OCI-LY3 (cell line): Measurements from ENCODE around the gene FAM174A.

Experiments used
- H2AFZ ChIP-seq: fragments of 200-600, 300-600 bp; shearing (Covaris generic); 2 replicates; pipeline ENCODE4 v1.6.0; 2014; ENCODE audit warnings: antibody characterized with exemption, low read depth, low read length
- H3K27ac ChIP-seq: fragments of 200-600, 300-600 bp; sonication (generic); 2 replicates; pipeline ENCODE4 v1.5.1; 2014; ENCODE audit warnings: mild to moderate bottlenecking, low read length, moderate library complexity, mixed read lengths
- H3K27me3 ChIP-seq: fragments of 200-600, 300-600 bp; sonication (generic); 2 replicates; pipeline ENCODE4 v1.6.1; 2014; ENCODE audit warnings: low read depth, low read length, mixed read lengths
- H3K36me3 ChIP-seq: fragments of 200-600, 300-600 bp; sonication (generic); replicated peaks from 2 replicates; pipeline ENCODE3; 2014; ENCODE audit warnings: low read depth, low read length, mixed read lengths
- H3K4me1 ChIP-seq: fragments of 300-600, 200-600 bp; sonication (generic); 2 replicates; pipeline ENCODE4 v1.6.1; 2014; ENCODE audit warnings: low read length, mixed read lengths
- H3K4me2 ChIP-seq: fragments of 200-600, 300-600 bp; sonication (generic); 2 replicates; pipeline ENCODE4 v1.6.1; 2014; ENCODE audit warnings: low read length, mixed read lengths
- H3K4me3 ChIP-seq: fragments of 300-600, 200-600 bp; sonication (generic); 2 replicates; pipeline ENCODE4 v1.5.1; 2014; ENCODE audit warnings: antibody characterized with exemption, mild to moderate bottlenecking, low read length, moderate library complexity
- H3K79me2 ChIP-seq: fragments of 300-600, 200-600 bp; shearing (Covaris generic); 2 replicates; pipeline ENCODE4 v1.6.1; 2014; ENCODE audit warnings: mild to moderate bottlenecking, low read length, mixed read lengths
- H3K9ac ChIP-seq: fragments of 300-600, 200-600 bp; shearing (Covaris generic); 2 replicates; pipeline ENCODE4 v1.6.0; 2014; ENCODE audit warnings: mild to moderate bottlenecking, low read length, moderate library complexity
- H3K9me3 ChIP-seq: fragments of 200-600, 300-600 bp; shearing (Covaris generic); 2 replicates; pipeline ENCODE4 v1.6.1; 2014; ENCODE audit warnings: low read length, mixed read lengths; ENCODE audit not compliant: insufficient read depth
- H4K20me1 ChIP-seq: fragments of 200-600, 300-600 bp; sonication (generic); 2 replicates; pipeline ENCODE4 v1.6.1; 2016; ENCODE audit warnings: low read length, mixed read lengths; ENCODE audit not compliant: insufficient read depth
- EZH2phosphoT487 ChIP-seq: fragments of 200-600 bp; shearing (Covaris generic); IDR thresholded peaks from 2 replicates; pipeline ENCODE4 v1.6.1; 2018; ENCODE audit warnings: antibody characterized with exemption, mixed run types, low read depth
- TF ChIP-seq, protein P1 (sequence below): fragments of 200-600, 300-600 bp; sonication (generic); IDR thresholded peaks from 2 replicates; pipeline ENCODE4 v1.5.1; 2014; ENCODE audit warnings: antibody characterized with exemption, low read length, low read depth

Gene FAM174A

DNA sequence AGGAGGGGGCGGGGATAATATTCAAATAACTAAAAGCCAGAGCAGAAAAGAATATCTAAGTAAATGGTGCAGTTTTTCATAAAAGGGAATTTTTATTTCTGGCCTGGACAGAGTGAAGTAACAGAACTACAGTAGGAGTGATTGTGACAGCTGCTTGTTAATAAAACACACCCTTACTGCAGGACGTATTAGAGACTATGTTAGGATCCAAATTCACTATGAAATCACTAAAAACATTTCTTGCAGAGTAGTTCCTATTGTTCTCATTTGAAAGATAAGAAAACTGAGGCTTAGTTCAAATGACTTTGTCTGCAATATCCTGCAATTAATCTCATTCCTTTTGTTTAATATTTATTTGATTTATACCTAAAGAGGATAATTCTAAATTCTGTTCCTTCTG is 39.5 kb downstream of the FAM174A start:
- Histone ChIP-seq H3K27ac (no peak overlapping the region), H3K9ac (no peak overlapping the region), H3K79me2 (no peaks in the 10 kb centered on the region), H4K20me1 (no peaks in the 10 kb centered on the region), H2AFZ (no peak overlapping the region), H3K4me1 (no peaks in the 10 kb centered on the region), H3K4me2 (no peak overlapping the region), H3K9me3 (no peaks in the 10 kb centered on the region), H3K36me3 (no peaks in the 10 kb centered on the region), H3K4me3 (no peak overlapping the region), H3K27me3 (no peaks in the 10 kb centered on the region)
- TF ChIP-seq, protein P1, sequence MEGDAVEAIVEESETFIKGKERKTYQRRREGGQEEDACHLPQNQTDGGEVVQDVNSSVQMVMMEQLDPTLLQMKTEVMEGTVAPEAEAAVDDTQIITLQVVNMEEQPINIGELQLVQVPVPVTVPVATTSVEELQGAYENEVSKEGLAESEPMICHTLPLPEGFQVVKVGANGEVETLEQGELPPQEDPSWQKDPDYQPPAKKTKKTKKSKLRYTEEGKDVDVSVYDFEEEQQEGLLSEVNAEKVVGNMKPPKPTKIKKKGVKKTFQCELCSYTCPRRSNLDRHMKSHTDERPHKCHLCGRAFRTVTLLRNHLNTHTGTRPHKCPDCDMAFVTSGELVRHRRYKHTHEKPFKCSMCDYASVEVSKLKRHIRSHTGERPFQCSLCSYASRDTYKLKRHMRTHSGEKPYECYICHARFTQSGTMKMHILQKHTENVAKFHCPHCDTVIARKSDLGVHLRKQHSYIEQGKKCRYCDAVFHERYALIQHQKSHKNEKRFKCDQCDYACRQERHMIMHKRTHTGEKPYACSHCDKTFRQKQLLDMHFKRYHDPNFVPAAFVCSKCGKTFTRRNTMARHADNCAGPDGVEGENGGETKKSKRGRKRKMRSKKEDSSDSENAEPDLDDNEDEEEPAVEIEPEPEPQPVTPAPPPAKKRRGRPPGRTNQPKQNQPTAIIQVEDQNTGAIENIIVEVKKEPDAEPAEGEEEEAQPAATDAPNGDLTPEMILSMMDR = no peak
- TF ChIP-seq EZH2phosphoT487 = no peak

DNA sequence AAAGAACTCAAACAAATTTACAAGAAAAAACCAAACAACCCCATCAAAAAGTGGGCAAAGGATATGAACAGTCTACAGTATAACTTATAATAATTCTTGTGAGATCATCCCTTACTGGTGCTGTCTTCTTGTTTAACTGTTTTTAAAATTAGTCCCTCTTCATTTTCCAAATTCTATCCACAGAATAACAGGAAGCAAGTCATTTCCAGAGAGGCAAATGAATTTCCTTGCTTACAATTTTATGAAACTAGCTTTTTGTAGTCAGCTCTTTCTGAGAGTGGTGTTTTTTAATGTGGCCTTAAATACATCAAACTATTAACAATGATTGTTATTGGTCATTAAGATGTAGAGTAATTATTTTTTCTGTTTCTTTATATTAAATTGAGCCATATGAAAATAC is 40.6 kb downstream of the FAM174A start:
- H3K4me3 ChIP-seq = no peak overlapping the region
- no peak overlapping the region for H3K4me2 ChIP-seq
- no peaks in the 10 kb centered on the region for H3K79me2 ChIP-seq
- no peaks in the 10 kb centered on the region for H3K27me3 ChIP-seq
- no peaks in the 10 kb centered on the region for H4K20me1 ChIP-seq
- no peaks in the 10 kb centered on the region for H3K4me1 ChIP-seq
- H3K9me3 ChIP-seq = no peaks in the 10 kb centered on the region
- H2AFZ ChIP-seq = no peak overlapping the region
- H3K36me3 ChIP-seq = no peaks in the 10 kb centered on the region
- H3K27ac ChIP-seq = no peak overlapping the region
- no peak overlapping the region for H3K9ac ChIP-seq
- TF ChIP-seq EZH2phosphoT487 = no peak
- TF ChIP-seq, protein P1 = no peak

DNA sequence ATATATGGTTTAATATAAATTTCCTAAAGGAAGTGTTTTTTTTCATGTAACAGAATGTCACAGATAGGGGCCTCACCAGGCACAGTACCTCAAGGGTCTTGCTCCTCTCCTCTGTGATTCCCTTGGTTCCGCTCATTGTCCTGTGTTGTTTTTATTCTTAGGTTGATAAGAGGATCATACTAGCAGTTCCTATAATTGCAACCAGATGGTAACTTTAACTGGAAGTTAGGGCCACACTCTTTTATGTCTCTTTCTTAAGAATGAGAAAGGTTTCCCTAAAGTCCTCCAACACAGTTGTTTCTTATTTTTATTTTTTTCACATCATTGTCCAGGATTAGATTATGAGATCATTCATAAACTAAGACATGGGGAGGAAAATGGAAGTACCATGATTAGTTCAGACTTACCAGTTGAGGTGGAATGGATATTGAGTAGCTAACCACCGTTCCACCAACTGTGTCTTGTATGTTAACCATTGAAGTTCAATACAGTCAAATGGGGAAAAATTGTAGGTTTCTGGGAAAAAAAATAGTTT is 41.1 kb downstream of the FAM174A start:
- Histone ChIP-seq H3K4me3 (no peak overlapping the region), H3K9ac (no peak overlapping the region), H3K27ac (no peak overlapping the region), H3K9me3 (no peaks in the 10 kb centered on the region), H2AFZ (no peak overlapping the region), H4K20me1 (no peaks in the 10 kb centered on the region), H3K4me1 (no peaks in the 10 kb centered on the region), H3K36me3 (no peaks in the 10 kb centered on the region), H3K4me2 (no peak overlapping the region), H3K27me3 (no peaks in the 10 kb centered on the region), H3K79me2 (no peaks in the 10 kb centered on the region)
- no peak for TF ChIP-seq EZH2phosphoT487
- TF ChIP-seq, protein P1 = no peak

- H3K36me3 ChIP-seq = no peaks in the 10 kb centered on the region
- no peak overlapping the region for H3K27ac ChIP-seq
- no peaks in the 10 kb centered on the region for H3K4me1 ChIP-seq
- no peaks in the 10 kb centered on the region for H3K79me2 ChIP-seq
- no peak overlapping the region for H2AFZ ChIP-seq
- TF ChIP-seq, protein P1 = no peak
- TF ChIP-seq EZH2phosphoT487 = no peak
- H3K27me3 ChIP-seq = no peaks in the 10 kb centered on the region
- H3K9ac ChIP-seq = no peak overlapping the region
- H4K20me1 ChIP-seq = no peaks in the 10 kb centered on the region
- no peak overlapping the region for H3K4me3 ChIP-seq
- H3K9me3 ChIP-seq = no peaks in the 10 kb centered on the region
- H3K4me2 ChIP-seq = no peak overlapping the region
Observed at GRCh38 chr5:100577506-100577905, 42.3 kb downstream of the FAM174A start.
